ENCODE results near the gene FAM163A. TPM values are rescaled to one million over a fixed set of nuclear protein-coding genes. Genes with fewer than 3 reads are reported as not detected.

Gene FAM163A
- total RNA-seq, 1 experiment from 2014 or later, result not detected

DNA sequence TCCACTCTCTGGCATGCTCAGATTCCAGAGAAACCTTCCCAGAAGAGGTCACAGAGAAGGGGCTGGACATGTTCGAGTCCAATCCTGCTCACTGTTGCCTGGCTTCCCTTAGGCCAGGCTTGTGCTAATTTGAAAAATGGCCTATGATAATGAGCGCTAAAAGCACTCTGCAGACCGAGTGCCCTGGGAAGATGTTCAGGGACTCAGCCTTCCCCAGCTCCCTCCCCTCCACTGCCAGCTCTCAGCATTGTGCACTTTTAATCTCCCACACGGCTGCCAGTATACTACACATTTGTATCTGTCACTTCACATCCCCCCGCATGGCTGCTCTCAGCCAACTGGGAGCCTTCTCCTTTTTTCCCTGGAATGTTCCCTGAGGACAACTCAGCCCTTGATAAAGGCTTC, 24.1 kb downstream of the FAM163A start:
- H3K27ac ChIP-seq (ENCODE audit: low read depth, low read length), result no peak overlapping the region
- DNase-seq (ENCODE audit: low read depth, low spot score) (no peak), ATAC-seq (no peak)
- H4K20me1 ChIP-seq (ENCODE audit: insufficient read depth), result no peaks in the 10 kb centered on the region
- H3K9me2 ChIP-seq (ENCODE audit: insufficient read depth), result no peaks in the 10 kb centered on the region
- H3K9ac ChIP-seq (ENCODE audit: low read length), result no peak overlapping the region
- no peak overlapping the region for H2AFZ ChIP-seq (ENCODE audit: low read depth, low read length, poor library complexity, severe bottlenecking)
- H3K9me3 ChIP-seq (ENCODE audit: control insufficient read depth in 1 of 2, insufficient read depth in 1 of 2, low read depth in 1 of 2, low read length in 2 of 2), result no peaks in the 10 kb centered on the region
- BruUV-seq (replicated peaks), result no TSS peak
- POLR2A ChIA-PET, result no interaction called here
- intact Hi-C loops (cut with micrococcal nuclease), result no loop called here
- H3K4me3 ChIP-seq (replicated peaks in 1 of 2; ENCODE audit: low read depth in 1 of 2, low read length in 2 of 2), result no peak overlapping the region
- H3K79me2 ChIP-seq (ENCODE audit: insufficient read depth, low read length), result no peaks in the 10 kb centered on the region
- no peaks in the 10 kb centered on the region for H3K4me1 ChIP-seq (ENCODE audit: control insufficient read depth in 1 of 2, insufficient read depth in 2 of 2, low read length in 2 of 2)
- TF ChIP-seq EZH2phosphoT487 (IDR thresholded peaks at IDR 0.05; ENCODE audit: borderline replicate concordance) (no peak), YY1 (IDR thresholded peaks at IDR 0.05; ENCODE audit: extremely low read depth, insufficient replicate concordance, low read depth, low read length) (no peak), TCF7L2 (IDR thresholded peaks at IDR 0.05; ENCODE audit: borderline replicate concordance, extremely low read depth, insufficient read depth, insufficient read length) (no peak), POLR2A (IDR thresholded peaks at IDR 0.05; ENCODE audit: borderline replicate concordance, extremely low read depth, insufficient read depth, insufficient read length) (no peak), EZH2 (IDR thresholded peaks at IDR 0.05) (no peak), ELF1 (IDR thresholded peaks at IDR 0.05; ENCODE audit: borderline replicate concordance, low read depth) (no peak), SRF (IDR thresholded peaks at IDR 0.05; ENCODE audit: low read depth) (no peak), SP1 (IDR thresholded peaks at IDR 0.05; ENCODE audit: low read depth) (no peak), SIN3A (IDR thresholded peaks at IDR 0.05; ENCODE audit: low read depth) (no peak), RAD21 (IDR thresholded peaks at IDR 0.05; ENCODE audit: low read depth) (no peak), CBX3 (IDR thresholded peaks at IDR 0.05; ENCODE audit: low read depth) (no peak), ZNF274 (IDR thresholded peaks at IDR 0.05; ENCODE audit: low read depth, low read length) (no peak), CEBPB (IDR thresholded peaks at IDR 0.05; ENCODE audit: low read depth) (no peak)
- TF ChIP-seq, protein P1, sequence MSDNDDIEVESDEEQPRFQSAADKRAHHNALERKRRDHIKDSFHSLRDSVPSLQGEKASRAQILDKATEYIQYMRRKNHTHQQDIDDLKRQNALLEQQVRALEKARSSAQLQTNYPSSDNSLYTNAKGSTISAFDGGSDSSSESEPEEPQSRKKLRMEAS (IDR thresholded peaks at IDR 0.05), result no peak
- TF ChIP-seq, protein P2, sequence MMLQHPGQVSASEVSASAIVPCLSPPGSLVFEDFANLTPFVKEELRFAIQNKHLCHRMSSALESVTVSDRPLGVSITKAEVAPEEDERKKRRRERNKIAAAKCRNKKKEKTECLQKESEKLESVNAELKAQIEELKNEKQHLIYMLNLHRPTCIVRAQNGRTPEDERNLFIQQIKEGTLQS (IDR thresholded peaks at IDR 0.05), result no peak
- TF ChIP-seq, protein P3, sequence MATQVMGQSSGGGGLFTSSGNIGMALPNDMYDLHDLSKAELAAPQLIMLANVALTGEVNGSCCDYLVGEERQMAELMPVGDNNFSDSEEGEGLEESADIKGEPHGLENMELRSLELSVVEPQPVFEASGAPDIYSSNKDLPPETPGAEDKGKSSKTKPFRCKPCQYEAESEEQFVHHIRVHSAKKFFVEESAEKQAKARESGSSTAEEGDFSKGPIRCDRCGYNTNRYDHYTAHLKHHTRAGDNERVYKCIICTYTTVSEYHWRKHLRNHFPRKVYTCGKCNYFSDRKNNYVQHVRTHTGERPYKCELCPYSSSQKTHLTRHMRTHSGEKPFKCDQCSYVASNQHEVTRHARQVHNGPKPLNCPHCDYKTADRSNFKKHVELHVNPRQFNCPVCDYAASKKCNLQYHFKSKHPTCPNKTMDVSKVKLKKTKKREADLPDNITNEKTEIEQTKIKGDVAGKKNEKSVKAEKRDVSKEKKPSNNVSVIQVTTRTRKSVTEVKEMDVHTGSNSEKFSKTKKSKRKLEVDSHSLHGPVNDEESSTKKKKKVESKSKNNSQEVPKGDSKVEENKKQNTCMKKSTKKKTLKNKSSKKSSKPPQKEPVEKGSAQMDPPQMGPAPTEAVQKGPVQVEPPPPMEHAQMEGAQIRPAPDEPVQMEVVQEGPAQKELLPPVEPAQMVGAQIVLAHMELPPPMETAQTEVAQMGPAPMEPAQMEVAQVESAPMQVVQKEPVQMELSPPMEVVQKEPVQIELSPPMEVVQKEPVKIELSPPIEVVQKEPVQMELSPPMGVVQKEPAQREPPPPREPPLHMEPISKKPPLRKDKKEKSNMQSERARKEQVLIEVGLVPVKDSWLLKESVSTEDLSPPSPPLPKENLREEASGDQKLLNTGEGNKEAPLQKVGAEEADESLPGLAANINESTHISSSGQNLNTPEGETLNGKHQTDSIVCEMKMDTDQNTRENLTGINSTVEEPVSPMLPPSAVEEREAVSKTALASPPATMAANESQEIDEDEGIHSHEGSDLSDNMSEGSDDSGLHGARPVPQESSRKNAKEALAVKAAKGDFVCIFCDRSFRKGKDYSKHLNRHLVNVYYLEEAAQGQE (IDR thresholded peaks at IDR 0.05; ENCODE audit: low read depth), result no peak
- RAD21 ChIA-PET (ENCODE audit: low non-redundant PET in 1 of 2, low total read pairs in 2 of 2, uncharacterized antibody in 2 of 2, unreplicated experiment in 2 of 2), result no interaction called here
- H3K36me3 ChIP-seq (ENCODE audit: control insufficient read depth in 1 of 2, insufficient read depth in 2 of 2, low read length in 2 of 2), result no peaks in the 10 kb centered on the region
- CTCF ChIA-PET, result no interaction called here
- H3K27me3 ChIP-seq (ENCODE audit: insufficient read depth, low read length), result peaks cover 5% of the 10 kb centered on the region; the same call in 1 of the 2 replicates
- H3K4me2 ChIP-seq (ENCODE audit: low read length), result no peak overlapping the region
